WTC11 (cell line): ENCODE results near the gene CCR5. TPM values are rescaled to one million over a fixed set of nuclear protein-coding genes. Genes with fewer than 3 reads are reported as not detected.

Experiments
- ATAC-seq: fragments of 200-7000 bp; cut with Tn5 transposase; 2 replicates; pipeline ENCODE4 v1.10.0; 2021; ENCODE audit warnings: mild to moderate bottlenecking, moderate library complexity
- CTCF ChIA-PET: fragments of 300-600 bp; sonication (Branson Sonifier 250); formaldehyde crosslinking; loops from one replicate; lab custom pipeline; 2021; ENCODE audit warnings: antibody characterized with exemption; lab: Charles Lee
- POLR2A ChIA-PET: fragments of 350-600 bp; sonication (Branson Sonifier 250); formaldehyde crosslinking; loops from one replicate; lab custom pipeline; 2021; ENCODE audit warnings: antibody characterized with exemption; lab: Charles Lee
- DNase-seq: peaks from one replicate; pipeline ENCODE4 v3.0.0; 2021; ENCODE audit warnings: low spot score
- H3K27ac Mint-ChIP-seq: 2 replicates; pipeline ENCODE4 v1.8.0; 2021; ENCODE audit warnings: mixed read lengths
- H3K27me3 Mint-ChIP-seq: 2 replicates; pipeline ENCODE4 v1.8.0; 2021; ENCODE audit warnings: low read depth, mild to moderate bottlenecking, moderate library complexity, mixed read lengths
- H3K36me3 Mint-ChIP-seq: 2 replicates; pipeline ENCODE4 v1.8.0; 2021; ENCODE audit warnings: mixed read lengths
- H3K4me1 Mint-ChIP-seq: 2 replicates; pipeline ENCODE4 v1.8.0; 2022; ENCODE audit warnings: mixed read lengths
- H3K4me3 Mint-ChIP-seq: 2 replicates; pipeline ENCODE4 v1.8.0; 2021; ENCODE audit warnings: mild to moderate bottlenecking, moderate library complexity, mixed read lengths
- H3K9me3 Mint-ChIP-seq: 2 replicates; pipeline ENCODE4 v1.8.0; 2021; ENCODE audit warnings: mixed read lengths
- CDX4 ChIP-seq: fragments of 250-450 bp; sonication (Bioruptor Pico); IDR thresholded peaks from 2 replicates; pipeline ENCODE4 v1.9.0; 2021; ENCODE audit warnings: moderate library complexity, mild to moderate bottlenecking, inconsistent platforms, borderline replicate concordance
- CTCF ChIP-seq: fragments of 200-600 bp; IDR thresholded peaks from 2 replicates; pipeline ENCODE4 v1.8.0; 2022; ENCODE audit warnings: antibody characterized with exemption
- E2F4 ChIP-seq: sonication (generic); formaldehyde crosslinking; IDR thresholded peaks from 2 replicates; pipeline ENCODE4 v1.8.1; 2022; ENCODE audit warnings: low read depth, mild to moderate bottlenecking, moderate library complexity, missing genetic modification reagents, borderline replicate concordance
- ERG ChIP-seq: fragments of 250-450 bp; sonication (Bioruptor Pico); IDR thresholded peaks from 2 replicates; pipeline ENCODE4 v1.8.0; 2021; ENCODE audit warnings: mild to moderate bottlenecking
- ETV6 ChIP-seq: sonication (generic); formaldehyde crosslinking; IDR thresholded peaks from 2 replicates; pipeline ENCODE4 v1.8.1; 2022; ENCODE audit warnings: mild to moderate bottlenecking, missing genetic modification reagents
- GABPB1 ChIP-seq: sonication (generic); formaldehyde crosslinking; IDR thresholded peaks from 2 replicates; pipeline ENCODE4 v1.8.1; 2023; ENCODE audit warnings: mild to moderate bottlenecking, missing genetic modification reagents
- GRHL2 ChIP-seq: fragments of 250-450 bp; sonication (Bioruptor Pico); IDR thresholded peaks from 2 replicates; pipeline ENCODE4 v1.8.0; 2022; ENCODE audit warnings: mild to moderate bottlenecking, moderate library complexity; ENCODE audit not compliant: insufficient replicate concordance, severe bottlenecking
- HMGA2 ChIP-seq: fragments of 250-450 bp; sonication (Bioruptor Pico); IDR thresholded peaks from 2 replicates; pipeline ENCODE4 v1.4.0; 2021; ENCODE audit warnings: mild to moderate bottlenecking, moderate library complexity
- NR1H2 ChIP-seq: sonication (generic); formaldehyde crosslinking; IDR thresholded peaks from 2 replicates; pipeline ENCODE4 v1.9.0; 2021; ENCODE audit warnings: mild to moderate bottlenecking, moderate library complexity, missing genetic modification reagents
- NR3C1 ChIP-seq: sonication (generic); formaldehyde crosslinking; conservative IDR thresholded peaks from 2 replicates; pipeline ENCODE4 v1.8.1; 2023; ENCODE audit warnings: low read depth, mild to moderate bottlenecking, missing genetic modification reagents
- RELA ChIP-seq: sonication (generic); formaldehyde crosslinking; IDR thresholded peaks from 2 replicates; pipeline ENCODE4 v1.8.1; 2022; ENCODE audit warnings: missing genetic modification reagents, mild to moderate bottlenecking, borderline replicate concordance
- ZNF121 ChIP-seq: sonication (generic); formaldehyde crosslinking; IDR thresholded peaks from 2 replicates; pipeline ENCODE4 v1.8.0; 2023; ENCODE audit warnings: missing genetic modification reagents
- ZNF219 ChIP-seq: sonication (generic); formaldehyde crosslinking; IDR thresholded peaks from 2 replicates; pipeline ENCODE4 v1.8.0; 2023; ENCODE audit warnings: missing genetic modification reagents, mild to moderate bottlenecking, borderline replicate concordance
- ZNF281 ChIP-seq: sonication (generic); formaldehyde crosslinking; IDR thresholded peaks from 2 replicates; pipeline ENCODE4 v1.8.0; 2023; ENCODE audit warnings: mild to moderate bottlenecking, missing genetic modification reagents
- ZSCAN18 ChIP-seq: fragments of 250-450 bp; sonication (Bioruptor Pico); IDR thresholded peaks from 2 replicates; pipeline ENCODE4 v2.1.2; 2022; ENCODE audit warnings: mild to moderate bottlenecking, moderate library complexity
- total RNA-seq: library from RNA; stranded (reverse); gene quantifications from 3 replicates; pipeline ENCODE4 v1.2.3, GENCODE V29; 2021
- TF ChIP-seq, protein P1 (sequence below): sonication (generic); formaldehyde crosslinking; IDR thresholded peaks from 2 replicates; pipeline ENCODE4 v1.8.0; 2022; ENCODE audit warnings: mild to moderate bottlenecking, missing genetic modification reagents
- TF ChIP-seq, protein P2 (sequence below): fragments of 250-450 bp; sonication (Bioruptor Pico); conservative IDR thresholded peaks from 2 replicates; pipeline ENCODE4 v1.9.0; 2021; ENCODE audit warnings: mild to moderate bottlenecking
- TF ChIP-seq, protein P3 (sequence below): sonication (generic); formaldehyde crosslinking; conservative IDR thresholded peaks from 2 replicates; pipeline ENCODE4 v1.8.1; 2022; ENCODE audit warnings: mild to moderate bottlenecking, missing genetic modification reagents
- TF ChIP-seq, protein P4 (sequence below): sonication (generic); formaldehyde crosslinking; IDR thresholded peaks from 2 replicates; pipeline ENCODE4 v1.8.1; 2023; ENCODE audit warnings: mild to moderate bottlenecking, missing genetic modification reagents, moderate library complexity

Gene CCR5
- total RNA-seq, 1 experiment from 2014 or later, result not detected

DNA sequence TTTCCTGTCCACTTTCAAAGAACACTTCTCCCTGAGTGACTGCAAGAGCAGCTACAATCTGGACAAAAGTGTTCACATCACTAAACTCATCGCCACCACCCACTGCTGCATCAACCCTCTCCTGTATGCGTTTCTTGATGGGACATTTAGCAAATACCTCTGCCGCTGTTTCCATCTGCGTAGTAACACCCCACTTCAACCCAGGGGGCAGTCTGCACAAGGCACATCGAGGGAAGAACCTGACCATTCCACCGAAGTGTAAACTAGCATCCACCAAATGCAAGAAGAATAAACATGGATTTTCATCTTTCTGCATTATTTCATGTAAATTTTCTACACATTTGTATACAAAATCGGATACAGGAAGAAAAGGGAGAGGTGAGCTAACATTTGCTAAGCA, 38.1 kb downstream of the CCR5 start (continued):
- TF ChIP-seq, protein P1, sequence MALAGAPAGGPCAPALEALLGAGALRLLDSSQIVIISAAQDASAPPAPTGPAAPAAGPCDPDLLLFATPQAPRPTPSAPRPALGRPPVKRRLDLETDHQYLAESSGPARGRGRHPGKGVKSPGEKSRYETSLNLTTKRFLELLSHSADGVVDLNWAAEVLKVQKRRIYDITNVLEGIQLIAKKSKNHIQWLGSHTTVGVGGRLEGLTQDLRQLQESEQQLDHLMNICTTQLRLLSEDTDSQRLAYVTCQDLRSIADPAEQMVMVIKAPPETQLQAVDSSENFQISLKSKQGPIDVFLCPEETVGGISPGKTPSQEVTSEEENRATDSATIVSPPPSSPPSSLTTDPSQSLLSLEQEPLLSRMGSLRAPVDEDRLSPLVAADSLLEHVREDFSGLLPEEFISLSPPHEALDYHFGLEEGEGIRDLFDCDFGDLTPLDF, result no peak
- TF ChIP-seq ERG (CRISPR knock-in tag) (no peak), GABPB1 (CRISPR knock-in tag) (no peak), ETV6 (CRISPR knock-in tag) (no peak), HMGA2 (no peak), CDX4 (CRISPR knock-in tag) (no peak), GRHL2 (CRISPR knock-in tag) (no peak), ZNF219 (CRISPR knock-in tag) (no peak), NR1H2 (CRISPR knock-in tag) (no peak), ZSCAN18 (CRISPR knock-in tag) (no peak)
- TF ChIP-seq, protein P2, sequence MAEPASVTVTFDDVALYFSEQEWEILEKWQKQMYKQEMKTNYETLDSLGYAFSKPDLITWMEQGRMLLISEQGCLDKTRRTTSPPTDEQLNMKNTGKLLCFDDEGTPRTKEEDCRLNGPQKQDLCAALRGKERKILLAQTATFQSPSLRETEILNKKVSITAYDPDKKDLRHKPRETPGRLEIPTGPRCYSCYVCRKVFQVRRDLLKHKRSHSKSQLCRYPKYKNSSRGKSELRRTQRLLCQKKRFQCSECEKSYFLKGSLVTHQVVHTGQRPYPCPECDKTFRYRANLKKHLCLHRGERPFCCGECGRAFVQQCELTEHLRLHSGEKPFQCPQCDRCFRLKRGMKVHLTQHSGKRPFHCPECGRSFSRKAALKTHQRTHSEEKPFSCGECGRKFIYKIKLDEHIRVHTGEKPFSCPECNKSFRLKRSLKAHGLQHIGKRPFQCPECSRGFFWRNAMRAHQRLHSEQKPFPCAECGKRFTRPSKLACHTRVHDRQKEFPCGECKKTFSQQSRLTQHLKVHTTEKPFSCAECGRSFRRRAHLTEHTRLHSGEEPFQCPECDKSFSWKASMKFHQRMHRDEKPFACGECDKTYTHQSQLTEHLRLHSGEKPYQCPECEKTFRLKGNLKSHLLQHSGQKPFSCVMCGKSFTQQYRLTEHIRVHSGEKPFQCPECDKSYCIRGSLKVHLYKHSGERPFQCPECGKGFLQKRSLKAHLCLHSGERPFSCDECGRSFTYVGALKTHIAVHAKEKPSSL (CRISPR knock-in tag), result no peak
- TF ChIP-seq, protein P3, sequence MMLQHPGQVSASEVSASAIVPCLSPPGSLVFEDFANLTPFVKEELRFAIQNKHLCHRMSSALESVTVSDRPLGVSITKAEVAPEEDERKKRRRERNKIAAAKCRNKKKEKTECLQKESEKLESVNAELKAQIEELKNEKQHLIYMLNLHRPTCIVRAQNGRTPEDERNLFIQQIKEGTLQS (CRISPR knock-in tag), result no peak
- TF ChIP-seq, protein P4, sequence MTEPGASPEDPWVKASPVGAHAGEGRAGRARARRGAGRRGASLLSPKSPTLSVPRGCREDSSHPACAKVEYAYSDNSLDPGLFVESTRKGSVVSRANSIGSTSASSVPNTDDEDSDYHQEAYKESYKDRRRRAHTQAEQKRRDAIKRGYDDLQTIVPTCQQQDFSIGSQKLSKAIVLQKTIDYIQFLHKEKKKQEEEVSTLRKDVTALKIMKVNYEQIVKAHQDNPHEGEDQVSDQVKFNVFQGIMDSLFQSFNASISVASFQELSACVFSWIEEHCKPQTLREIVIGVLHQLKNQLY (CRISPR knock-in tag), result no peak

- ChIA-PET POLR2A (no interaction called here), CTCF (interaction anchor here (1.3 to 1.9 kb wide), 5 partner anchors 10 to 202 kb away, joined by 3 to 9 read pairs (median 5); partner anchors contain the start of gene CCR1)
- H3K4me3 Mint-ChIP-seq, result no peak overlapping the region
- H3K9me3 Mint-ChIP-seq, result no peaks in the 10 kb centered on the region
- ATAC-seq, result no peak
- no peaks in the 10 kb centered on the region for H3K27me3 Mint-ChIP-seq
- no peak for DNase-seq
- peaks cover 2% of the 10 kb centered on the region; the same call in 1 of the 2 replicates for H3K4me1 Mint-ChIP-seq
- no peaks in the 10 kb centered on the region for H3K36me3 Mint-ChIP-seq
- H3K27ac Mint-ChIP-seq, result no peak overlapping the region
- no peak for TF ChIP-seq NR3C1 (CRISPR knock-in tag)
- TF ChIP-seq GABPB1 (CRISPR knock-in tag), result no peak
- no peak for TF ChIP-seq ZNF121 (CRISPR knock-in tag)
- TF ChIP-seq ZNF219 (CRISPR knock-in tag), result no peak
- no peak for TF ChIP-seq CDX4 (CRISPR knock-in tag)
- TF ChIP-seq E2F4, result no peak
- no peak for TF ChIP-seq CTCF
- no peak for TF ChIP-seq HMGA2
- TF ChIP-seq RELA, result no peak
- no peak for TF ChIP-seq ZNF281 (CRISPR knock-in tag)
Observed at GRCh38 chr3:46409739-46410489, 39.2 kb downstream of the CCR5 start.
